ENCODE data around the gene CHMP2A. TPM values are rescaled to one million over a fixed set of nuclear protein-coding genes. Genes with fewer than 3 reads are reported as not detected.

The CHMP2A gene
- total and polyA plus RNA-seq, 2 of the 13 experiments (the other 11 are each of a cell fraction or from before 2014, with no cell fraction given), result 49.7 to 55.0 TPM

GRCh38 chr19:58558623-58559274 lies 3.8 kb upstream of the CHMP2A start (continued):
- TF ChIP-seq, protein P1, sequence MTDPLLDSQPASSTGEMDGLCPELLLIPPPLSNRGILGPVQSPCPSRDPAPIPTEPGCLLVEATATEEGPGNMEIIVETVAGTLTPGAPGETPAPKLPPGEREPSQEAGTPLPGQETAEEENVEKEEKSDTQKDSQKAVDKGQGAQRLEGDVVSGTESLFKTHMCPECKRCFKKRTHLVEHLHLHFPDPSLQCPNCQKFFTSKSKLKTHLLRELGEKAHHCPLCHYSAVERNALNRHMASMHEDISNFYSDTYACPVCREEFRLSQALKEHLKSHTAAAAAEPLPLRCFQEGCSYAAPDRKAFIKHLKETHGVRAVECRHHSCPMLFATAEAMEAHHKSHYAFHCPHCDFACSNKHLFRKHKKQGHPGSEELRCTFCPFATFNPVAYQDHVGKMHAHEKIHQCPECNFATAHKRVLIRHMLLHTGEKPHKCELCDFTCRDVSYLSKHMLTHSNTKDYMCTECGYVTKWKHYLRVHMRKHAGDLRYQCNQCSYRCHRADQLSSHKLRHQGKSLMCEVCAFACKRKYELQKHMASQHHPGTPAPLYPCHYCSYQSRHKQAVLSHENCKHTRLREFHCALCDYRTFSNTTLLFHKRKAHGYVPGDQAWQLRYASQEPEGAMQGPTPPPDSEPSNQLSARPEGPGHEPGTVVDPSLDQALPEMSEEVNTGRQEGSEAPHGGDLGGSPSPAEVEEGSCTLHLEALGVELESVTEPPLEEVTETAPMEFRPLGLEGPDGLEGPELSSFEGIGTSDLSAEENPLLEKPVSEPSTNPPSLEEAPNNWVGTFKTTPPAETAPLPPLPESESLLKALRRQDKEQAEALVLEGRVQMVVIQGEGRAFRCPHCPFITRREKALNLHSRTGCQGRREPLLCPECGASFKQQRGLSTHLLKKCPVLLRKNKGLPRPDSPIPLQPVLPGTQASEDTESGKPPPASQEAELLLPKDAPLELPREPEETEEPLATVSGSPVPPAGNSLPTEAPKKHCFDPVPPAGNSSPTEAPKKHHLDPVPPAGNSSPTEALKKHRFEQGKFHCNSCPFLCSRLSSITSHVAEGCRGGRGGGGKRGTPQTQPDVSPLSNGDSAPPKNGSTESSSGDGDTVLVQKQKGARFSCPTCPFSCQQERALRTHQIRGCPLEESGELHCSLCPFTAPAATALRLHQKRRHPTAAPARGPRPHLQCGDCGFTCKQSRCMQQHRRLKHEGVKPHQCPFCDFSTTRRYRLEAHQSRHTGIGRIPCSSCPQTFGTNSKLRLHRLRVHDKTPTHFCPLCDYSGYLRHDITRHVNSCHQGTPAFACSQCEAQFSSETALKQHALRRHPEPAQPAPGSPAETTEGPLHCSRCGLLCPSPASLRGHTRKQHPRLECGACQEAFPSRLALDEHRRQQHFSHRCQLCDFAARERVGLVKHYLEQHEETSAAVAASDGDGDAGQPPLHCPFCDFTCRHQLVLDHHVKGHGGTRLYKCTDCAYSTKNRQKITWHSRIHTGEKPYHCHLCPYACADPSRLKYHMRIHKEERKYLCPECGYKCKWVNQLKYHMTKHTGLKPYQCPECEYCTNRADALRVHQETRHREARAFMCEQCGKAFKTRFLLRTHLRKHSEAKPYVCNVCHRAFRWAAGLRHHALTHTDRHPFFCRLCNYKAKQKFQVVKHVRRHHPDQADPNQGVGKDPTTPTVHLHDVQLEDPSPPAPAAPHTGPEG (CRISPR knock-in tag; IDR thresholded peaks at IDR 0.05), result peak; percentile 85; the same call in 1 of the 2 replicates
- TF ChIP-seq, protein P2, sequence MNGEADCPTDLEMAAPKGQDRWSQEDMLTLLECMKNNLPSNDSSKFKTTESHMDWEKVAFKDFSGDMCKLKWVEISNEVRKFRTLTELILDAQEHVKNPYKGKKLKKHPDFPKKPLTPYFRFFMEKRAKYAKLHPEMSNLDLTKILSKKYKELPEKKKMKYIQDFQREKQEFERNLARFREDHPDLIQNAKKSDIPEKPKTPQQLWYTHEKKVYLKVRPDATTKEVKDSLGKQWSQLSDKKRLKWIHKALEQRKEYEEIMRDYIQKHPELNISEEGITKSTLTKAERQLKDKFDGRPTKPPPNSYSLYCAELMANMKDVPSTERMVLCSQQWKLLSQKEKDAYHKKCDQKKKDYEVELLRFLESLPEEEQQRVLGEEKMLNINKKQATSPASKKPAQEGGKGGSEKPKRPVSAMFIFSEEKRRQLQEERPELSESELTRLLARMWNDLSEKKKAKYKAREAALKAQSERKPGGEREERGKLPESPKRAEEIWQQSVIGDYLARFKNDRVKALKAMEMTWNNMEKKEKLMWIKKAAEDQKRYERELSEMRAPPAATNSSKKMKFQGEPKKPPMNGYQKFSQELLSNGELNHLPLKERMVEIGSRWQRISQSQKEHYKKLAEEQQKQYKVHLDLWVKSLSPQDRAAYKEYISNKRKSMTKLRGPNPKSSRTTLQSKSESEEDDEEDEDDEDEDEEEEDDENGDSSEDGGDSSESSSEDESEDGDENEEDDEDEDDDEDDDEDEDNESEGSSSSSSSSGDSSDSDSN (CRISPR knock-in tag; IDR thresholded peaks at IDR 0.05), result no peak; the same call in 1 of the 2 replicates
- peak; percentile 79 for TF ChIP-seq ELF1 (CRISPR knock-in tag; IDR thresholded peaks at IDR 0.05)
- TF ChIP-seq FOSL2 (CRISPR knock-in tag; IDR thresholded peaks at IDR 0.05), result no peak
- no peak for TF ChIP-seq ZNF776 (CRISPR knock-in tag; IDR thresholded peaks at IDR 0.05)
- TF ChIP-seq AHR (CRISPR knock-in tag; IDR thresholded peaks at IDR 0.05), result peak; percentile 46; the same call in 1 of the 2 replicates
- TF ChIP-seq ZNF780A (CRISPR knock-in tag; IDR thresholded peaks at IDR 0.05), result 0 out of 2 replicates have a peak, but pooled peaks have one; percentile 17
- TF ChIP-seq, protein P3, sequence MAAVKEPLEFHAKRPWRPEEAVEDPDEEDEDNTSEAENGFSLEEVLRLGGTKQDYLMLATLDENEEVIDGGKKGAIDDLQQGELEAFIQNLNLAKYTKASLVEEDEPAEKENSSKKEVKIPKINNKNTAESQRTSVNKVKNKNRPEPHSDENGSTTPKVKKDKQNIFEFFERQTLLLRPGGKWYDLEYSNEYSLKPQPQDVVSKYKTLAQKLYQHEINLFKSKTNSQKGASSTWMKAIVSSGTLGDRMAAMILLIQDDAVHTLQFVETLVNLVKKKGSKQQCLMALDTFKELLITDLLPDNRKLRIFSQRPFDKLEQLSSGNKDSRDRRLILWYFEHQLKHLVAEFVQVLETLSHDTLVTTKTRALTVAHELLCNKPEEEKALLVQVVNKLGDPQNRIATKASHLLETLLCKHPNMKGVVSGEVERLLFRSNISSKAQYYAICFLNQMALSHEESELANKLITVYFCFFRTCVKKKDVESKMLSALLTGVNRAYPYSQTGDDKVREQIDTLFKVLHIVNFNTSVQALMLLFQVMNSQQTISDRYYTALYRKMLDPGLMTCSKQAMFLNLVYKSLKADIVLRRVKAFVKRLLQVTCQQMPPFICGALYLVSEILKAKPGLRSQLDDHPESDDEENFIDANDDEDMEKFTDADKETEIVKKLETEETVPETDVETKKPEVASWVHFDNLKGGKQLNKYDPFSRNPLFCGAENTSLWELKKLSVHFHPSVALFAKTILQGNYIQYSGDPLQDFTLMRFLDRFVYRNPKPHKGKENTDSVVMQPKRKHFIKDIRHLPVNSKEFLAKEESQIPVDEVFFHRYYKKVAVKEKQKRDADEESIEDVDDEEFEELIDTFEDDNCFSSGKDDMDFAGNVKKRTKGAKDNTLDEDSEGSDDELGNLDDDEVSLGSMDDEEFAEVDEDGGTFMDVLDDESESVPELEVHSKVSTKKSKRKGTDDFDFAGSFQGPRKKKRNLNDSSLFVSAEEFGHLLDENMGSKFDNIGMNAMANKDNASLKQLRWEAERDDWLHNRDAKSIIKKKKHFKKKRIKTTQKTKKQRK (IDR thresholded peaks at IDR 0.05; ENCODE audit: low read length), result no peak
- TF ChIP-seq SMAD3 (CRISPR knock-in tag; IDR thresholded peaks at IDR 0.05), result no peak
- no peak for TF ChIP-seq ZNF512B (CRISPR knock-in tag; IDR thresholded peaks at IDR 0.05; ENCODE audit: borderline replicate concordance)
- TF ChIP-seq ZBTB3 (CRISPR knock-in tag; IDR thresholded peaks at IDR 0.05; ENCODE audit: borderline replicate concordance, low read depth), result no peak
- TF ChIP-seq BRCA1 (CRISPR knock-in tag; IDR thresholded peaks at IDR 0.05), result peak; percentile 84; the same call in 1 of the 2 replicates
- TF ChIP-seq REPIN1 (CRISPR knock-in tag; IDR thresholded peaks at IDR 0.05; ENCODE audit: borderline replicate concordance, low read depth), result peak; percentile 40
